Stimulated activated CD4-positive, alpha-beta T cell treated with anti-CD3 and anti-CD28 coated beads, TNF-alpha, amount 100 ng/mL, for 1 hour (primary cell): ENCODE measurements around the gene TENM4.

Experiments used
- DNase-seq, 3 donors: peaks; one replicate each; pipeline ENCODE4 v3.0.0-alpha.2; 2020; ENCODE audit warnings: low read depth in 3 of 3, low spot score in 1 of 3

The TENM4 gene

DNA sequence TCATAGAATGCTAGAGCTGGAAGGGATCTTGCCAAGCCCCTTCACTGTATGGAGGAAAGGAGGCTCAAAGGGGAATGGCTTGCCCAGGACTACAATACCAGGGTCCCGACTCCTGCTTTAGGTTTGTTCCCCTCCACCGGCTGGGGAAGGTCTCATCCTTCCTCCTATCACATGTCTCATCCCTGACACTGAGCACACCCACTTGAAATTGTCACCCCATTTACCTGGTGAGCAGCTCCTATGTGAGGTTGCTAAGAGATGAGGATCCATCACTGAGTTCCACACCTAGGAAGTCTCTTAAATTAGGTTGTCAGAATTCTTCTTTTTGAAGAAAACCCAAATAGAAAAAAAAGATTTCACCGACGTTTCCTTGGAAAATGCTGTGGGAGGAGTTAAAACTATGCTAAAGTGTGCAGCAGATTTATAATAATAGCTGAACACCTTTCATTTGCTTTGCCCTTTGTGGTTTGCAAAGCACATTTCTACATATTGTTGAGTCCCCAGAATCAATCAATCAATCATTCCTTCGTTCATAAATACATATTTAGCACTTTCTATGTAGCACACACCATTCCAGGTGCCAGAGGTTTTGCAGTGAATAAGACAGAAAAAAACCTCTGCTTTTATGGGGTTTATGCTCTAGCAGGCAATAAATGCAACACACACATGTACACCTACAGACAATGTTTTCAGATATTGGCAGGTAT lies 91.7 kb downstream of the TENM4 start:
- DNase-seq, result no peak

GRCh38 chr11:79346021-79346420 lies 94.8 kb downstream of the TENM4 start:
- no peak for DNase-seq

DNA sequence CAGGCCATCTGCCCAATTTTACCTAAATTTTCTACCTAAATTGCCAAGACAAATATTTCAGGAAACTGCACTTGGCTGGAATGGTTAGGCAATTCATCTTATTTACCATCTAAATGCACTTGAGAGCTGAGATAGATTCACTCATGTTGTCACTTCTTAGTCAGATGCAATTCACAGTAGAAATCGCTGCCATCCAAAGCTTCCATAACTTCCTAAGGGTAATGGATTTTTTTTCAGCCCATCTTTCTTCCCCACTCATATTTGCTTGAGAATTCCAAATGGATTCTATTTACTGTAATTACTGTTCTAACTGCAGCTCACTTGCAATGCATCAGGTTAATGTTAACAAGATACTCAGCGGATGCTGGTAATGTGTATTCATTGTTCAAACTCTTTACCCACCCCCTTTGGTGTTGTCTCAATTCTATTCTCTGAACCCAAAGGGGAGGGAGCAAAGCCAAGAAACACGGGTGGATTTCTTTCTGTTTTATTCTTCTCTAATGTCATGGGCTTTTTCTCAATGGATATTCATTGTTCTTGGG lies 96.0 kb downstream of the TENM4 start:
- DNase-seq, result no peak

DNA sequence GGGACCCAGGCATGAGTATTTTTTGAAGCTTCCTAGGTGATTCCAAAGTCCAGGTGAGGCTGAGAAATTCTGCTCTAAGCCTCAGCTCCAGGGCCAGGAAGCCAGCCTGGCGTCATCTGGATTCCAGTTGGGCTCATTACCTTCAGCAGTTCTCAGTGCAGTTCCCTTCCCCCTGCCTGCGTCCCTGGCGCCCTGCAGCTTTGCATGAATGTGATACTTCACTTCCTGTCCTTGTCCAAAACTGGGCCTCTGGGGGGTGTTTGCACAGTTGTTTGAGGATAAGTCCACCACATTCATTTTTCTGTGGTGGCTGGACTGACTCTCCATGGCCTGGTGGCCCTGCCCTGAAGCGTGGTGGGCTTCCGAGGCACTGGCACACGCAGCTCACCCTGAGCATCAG lies 98.1 kb downstream of the TENM4 start:
- DNase-seq, result no peak

- no peak for DNase-seq
Observed at GRCh38 chr11:79342236-79342635, 98.6 kb downstream of the TENM4 start.

GRCh38 chr11:79340535-79340934 lies 100.3 kb downstream of the TENM4 start:
- no peak for DNase-seq

DNA sequence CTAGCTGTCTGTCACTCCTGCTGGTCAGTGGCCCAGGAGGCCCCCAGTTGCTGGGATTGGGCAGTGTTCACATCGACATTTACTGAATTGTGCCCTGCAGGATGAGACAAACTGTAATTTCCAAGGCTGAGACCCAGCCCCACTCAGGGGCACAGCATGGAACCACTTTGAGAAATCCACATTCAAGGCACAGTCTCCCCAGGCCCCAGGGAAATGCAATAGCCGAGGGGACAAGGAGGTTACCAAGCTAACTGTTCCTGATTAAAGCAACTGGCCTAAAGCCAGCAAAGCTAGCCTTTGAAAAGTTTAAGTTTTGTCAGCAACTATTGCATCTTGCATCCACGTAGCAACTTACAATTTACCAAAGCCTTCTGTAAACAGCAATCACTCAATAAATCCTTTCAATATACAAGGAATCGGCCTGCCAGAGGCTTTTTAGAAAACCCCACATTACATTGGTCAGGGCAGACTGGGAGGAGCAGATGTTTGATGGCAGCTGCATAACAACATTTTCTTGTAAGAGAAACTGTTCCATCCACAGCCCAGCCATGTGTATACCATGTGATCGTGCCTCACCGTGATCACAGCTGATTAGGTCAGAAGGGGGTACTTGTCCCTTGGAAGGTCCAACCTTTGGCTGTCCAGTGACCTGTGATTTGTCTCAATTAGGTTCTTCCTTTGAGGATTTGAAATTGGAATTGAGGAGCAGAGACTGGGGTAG lies 103.9 kb downstream of the TENM4 start:
- no peak for DNase-seq

- no peak for DNase-seq
Observed at GRCh38 chr11:79335681-79336080, 105.1 kb downstream of the TENM4 start.

GRCh38 chr11:79333355-79333754 lies 107.5 kb downstream of the TENM4 start:
- DNase-seq, result no peak

- no peak for DNase-seq
Observed at GRCh38 chr11:79332017-79332416, 108.8 kb downstream of the TENM4 start.

DNA sequence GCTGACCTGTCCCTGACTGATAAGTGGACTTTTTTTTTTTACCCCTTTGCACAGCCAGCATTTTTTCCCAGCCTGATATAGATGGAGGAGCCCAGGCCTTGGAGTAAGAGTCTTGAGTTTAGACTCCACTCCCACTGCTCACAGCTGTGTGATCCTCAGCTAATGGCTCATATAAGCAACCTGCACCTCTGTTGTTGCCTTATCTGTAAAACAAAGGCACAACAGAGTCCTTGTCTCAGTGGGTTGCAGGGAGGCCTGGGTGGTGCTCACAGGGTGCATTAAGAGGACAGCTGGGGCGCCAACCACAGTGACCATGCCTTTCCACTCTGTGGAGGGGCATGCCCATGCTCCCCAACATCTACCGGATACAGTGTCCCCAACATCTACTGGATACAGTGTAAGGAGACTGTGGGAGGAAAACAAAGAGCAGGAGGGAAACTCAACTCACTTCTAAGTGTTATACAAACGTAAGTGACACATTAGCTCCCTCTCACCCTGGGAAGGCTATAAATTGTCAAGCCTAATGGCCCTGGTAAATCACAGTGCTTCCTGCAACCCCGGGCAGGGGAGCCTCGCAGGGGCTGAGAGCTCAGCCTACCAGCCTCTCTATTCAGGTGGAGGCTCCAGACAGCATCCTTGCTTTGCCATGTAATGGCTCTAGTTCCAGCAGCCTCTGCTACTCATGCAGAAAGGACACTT lies 109.5 kb downstream of the TENM4 start:
- no peak for DNase-seq

GRCh38 chr11:79330651-79331050 lies 110.2 kb downstream of the TENM4 start:
- no peak for DNase-seq

DNA sequence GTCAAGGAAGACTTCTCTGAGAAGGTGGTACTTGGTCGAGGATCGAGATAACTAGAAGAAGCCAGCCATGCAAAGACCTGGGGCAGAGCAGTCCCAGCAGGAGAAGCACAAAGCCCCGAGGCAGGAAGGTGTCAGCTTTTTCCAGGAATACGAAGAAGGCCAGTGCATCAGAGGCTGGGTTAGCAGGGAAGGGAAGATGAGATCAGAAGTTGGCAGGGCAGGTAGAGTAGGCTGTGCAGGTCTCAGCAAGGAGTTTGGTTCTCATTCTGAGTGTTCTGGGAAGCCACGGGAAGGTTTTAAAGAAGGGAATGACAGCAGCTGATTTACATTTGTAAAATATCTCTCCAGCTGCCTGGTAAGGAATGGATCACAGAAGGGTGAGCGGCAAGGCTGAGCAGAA lies 111.3 kb downstream of the TENM4 start:
- DNase-seq, result no peak

DNA sequence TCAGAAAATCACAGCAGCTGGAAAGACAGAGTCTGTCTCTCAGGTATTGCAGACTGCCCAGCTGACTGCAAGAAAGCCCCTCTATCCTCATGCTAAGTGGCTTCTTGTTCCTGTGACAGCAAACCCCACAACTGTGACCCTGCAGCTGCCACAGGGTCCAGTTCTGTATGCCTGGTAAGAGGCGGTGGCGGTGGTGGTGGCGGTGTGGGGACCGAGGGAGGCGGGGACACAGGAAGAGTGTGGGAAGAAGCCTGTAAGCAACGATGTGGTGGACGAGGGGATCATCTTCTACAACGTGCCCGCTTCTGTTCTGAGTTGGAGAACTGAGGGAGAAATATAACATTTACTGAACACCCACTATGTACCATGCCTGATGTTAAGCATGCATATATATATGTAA lies 112.4 kb downstream of the TENM4 start:
- no peak for DNase-seq

- no peak for DNase-seq
Observed at GRCh38 chr11:79325851-79326250, 115.0 kb downstream of the TENM4 start.

DNA sequence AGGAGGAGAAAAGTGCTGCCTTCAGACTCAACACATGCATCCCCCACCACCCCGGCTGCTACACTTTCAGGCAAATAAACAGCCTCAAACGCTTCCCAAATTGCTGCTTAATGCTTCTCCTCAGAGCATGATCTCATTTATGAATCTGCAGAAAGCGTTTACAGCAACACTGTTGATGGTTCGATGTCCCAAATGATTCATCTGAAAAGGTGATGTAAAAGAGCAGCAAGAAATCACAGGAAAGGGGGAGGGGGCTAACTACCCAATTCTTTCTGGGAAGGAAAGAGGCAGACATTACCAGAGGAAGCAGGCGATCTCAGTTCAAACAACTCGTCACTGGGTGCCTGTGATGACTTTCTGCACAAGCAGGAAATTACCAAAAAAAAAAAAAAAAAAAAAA lies 119.6 kb downstream of the TENM4 start:
- no peak for DNase-seq

GRCh38 chr11:79314906-79315689 lies 125.7 kb downstream of the TENM4 start:
- DNase-seq, result no peak

DNA sequence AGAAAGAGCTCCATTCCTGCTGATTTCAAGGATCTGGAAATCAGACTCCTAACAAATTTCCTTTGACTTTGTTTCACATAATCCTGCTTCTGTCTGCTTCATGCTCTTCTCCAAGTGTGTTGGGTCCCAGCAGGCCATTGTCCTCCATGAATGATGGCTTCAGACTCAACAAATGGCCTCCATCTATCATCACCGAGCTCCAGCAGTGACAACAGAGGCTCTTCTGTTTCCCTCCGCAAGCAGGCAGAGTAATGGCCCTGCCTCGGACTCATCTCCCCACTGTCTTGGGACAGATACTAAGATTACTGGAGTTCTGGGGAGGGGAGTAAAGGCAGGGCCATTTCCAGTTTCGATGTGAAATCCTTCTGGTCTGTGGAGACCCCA lies 127.3 kb downstream of the TENM4 start:
- DNase-seq, result no peak

DNA sequence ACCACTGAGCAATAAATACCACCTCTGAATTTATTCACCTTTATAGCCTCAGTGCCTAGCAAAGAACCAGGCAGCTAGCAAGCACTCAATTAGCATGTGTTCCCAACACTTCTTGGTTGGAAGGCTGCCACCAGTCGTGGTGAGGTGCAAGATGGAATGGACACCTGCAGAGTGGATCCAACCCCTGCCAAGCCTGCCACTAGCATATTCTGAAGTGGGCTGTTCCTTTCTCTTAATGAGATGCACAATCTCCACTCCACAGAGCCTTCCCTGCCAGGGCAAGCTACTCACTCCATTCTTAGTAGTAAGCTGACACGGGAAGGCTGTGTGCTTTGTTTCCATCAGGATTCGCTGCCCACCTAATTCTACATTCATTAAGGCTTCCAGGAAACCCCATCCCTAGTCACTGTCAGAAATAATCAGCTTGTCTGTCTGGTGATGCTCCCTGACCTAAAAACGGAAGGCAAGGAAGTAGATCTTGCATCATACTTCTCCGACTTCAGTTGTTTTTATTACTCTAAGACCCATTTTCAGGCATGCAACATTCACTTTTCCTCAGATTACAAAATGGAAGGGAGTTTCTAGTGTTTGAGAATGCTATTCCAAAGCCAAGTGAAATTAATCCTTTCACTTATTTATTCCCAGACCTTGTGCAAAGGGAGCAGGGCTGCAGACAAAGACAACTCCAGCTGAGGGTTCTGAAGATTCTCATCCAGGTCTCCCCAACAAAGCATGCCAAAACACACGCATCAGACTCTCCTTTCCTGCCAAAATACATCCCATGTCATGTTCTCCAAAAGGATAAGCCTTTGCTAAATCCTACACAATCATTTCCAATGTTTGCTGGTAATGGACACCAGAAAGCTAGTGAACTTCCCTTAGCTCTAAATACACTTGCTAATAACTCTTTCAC lies 128.0 kb downstream of the TENM4 start:
- DNase-seq, result no peak

- DNase-seq, result no peak
Observed at GRCh38 chr11:79311461-79311860, 129.4 kb downstream of the TENM4 start.
